Activated T-cell treated with anti-CD3 and anti-CD28 coated beads, Interleukin-2, amount 50 U/mL, for 24 hours (primary cell): Measurements from ENCODE around the gene MICOS13.
"Not testable (repeated sequence)": the region's sequence is repeated elsewhere in the genome, so short reads cannot be mapped to it uniquely, and the experiment has no call there.

Experiments
- DNase-seq: peaks from one replicate; pipeline ENCODE4 v3.0.0-alpha.2; 2020
- H3K27ac Mint-ChIP-seq: 2 replicates; pipeline ENCODE4 v1.8.0; 2020; ENCODE audit warnings: mild to moderate bottlenecking, mixed read lengths
- H3K27me3 Mint-ChIP-seq: 2 replicates; pipeline ENCODE4 v1.8.0; 2020; ENCODE audit warnings: mixed read lengths
- H3K36me3 Mint-ChIP-seq: 2 replicates; pipeline ENCODE4 v1.8.0; 2020; ENCODE audit warnings: low read depth, mixed read lengths
- H3K4me1 Mint-ChIP-seq: 2 replicates; pipeline ENCODE4 v1.8.0; 2020; ENCODE audit warnings: low read depth, mixed read lengths
- H3K4me3 Mint-ChIP-seq: 2 replicates; pipeline ENCODE4 v1.8.0; 2020; ENCODE audit warnings: mild to moderate bottlenecking, moderate library complexity, mixed read lengths
- H3K9me3 Mint-ChIP-seq: 2 replicates; pipeline ENCODE4 v1.8.0; 2020; ENCODE audit warnings: mixed read lengths

Gene MICOS13

GRCh38 chr19:5694956-5695648, 14.8 kb upstream of the MICOS13 start:
- peaks cover 89% of the 10 kb centered on the region for H3K36me3 Mint-ChIP-seq
- no peaks in the 10 kb centered on the region for H3K9me3 Mint-ChIP-seq
- peaks cover 16% of the 10 kb centered on the region for H3K4me1 Mint-ChIP-seq
- no peaks in the 10 kb centered on the region for H3K27me3 Mint-ChIP-seq
- no peak for DNase-seq
- H3K4me3 Mint-ChIP-seq: peak overlapping the region; percentile 51
- peak overlapping the region; percentile 98 for H3K27ac Mint-ChIP-seq

- H3K27me3 Mint-ChIP-seq: no peaks in the 10 kb centered on the region
- H3K4me3 Mint-ChIP-seq: peak overlapping the region; percentile 97
- H3K27ac Mint-ChIP-seq: peak overlapping the region; percentile 98
- H3K36me3 Mint-ChIP-seq: peaks cover 87% of the 10 kb centered on the region
- H3K9me3 Mint-ChIP-seq: no peaks in the 10 kb centered on the region
- DNase-seq: no peak
- peaks cover 20% of the 10 kb centered on the region for H3K4me1 Mint-ChIP-seq
Observed at GRCh38 chr19:5694167-5694955, 14.0 kb upstream of the MICOS13 start.

GRCh38 chr19:5693195-5694166, 13.2 kb upstream of the MICOS13 start:
- Mint-ChIP-seq H3K27ac (peak overlapping the region; percentile 98), H3K36me3 (peaks cover 79% of the 10 kb centered on the region), H3K27me3 (no peaks in the 10 kb centered on the region), H3K9me3 (no peaks in the 10 kb centered on the region), H3K4me3 (peak overlapping the region; percentile 97), H3K4me1 (peaks cover 23% of the 10 kb centered on the region)
- DNase-seq: peak; percentile 63

GRCh38 chr19:5692723-5693194, 12.4 kb upstream of the MICOS13 start:
- Mint-ChIP-seq H3K4me1 (peaks cover 29% of the 10 kb centered on the region), H3K36me3 (peaks cover 72% of the 10 kb centered on the region)
- DNase-seq: peak; percentile 55

GRCh38 chr19:5691822-5692722, 11.8 kb upstream of the MICOS13 start:
- Mint-ChIP-seq H3K4me3 (peak overlapping the region; percentile 97), H3K4me1 (peaks cover 30% of the 10 kb centered on the region), H3K27me3 (no peaks in the 10 kb centered on the region), H3K27ac (peak overlapping the region; percentile 98), H3K36me3 (peaks cover 67% of the 10 kb centered on the region), H3K9me3 (no peaks in the 10 kb centered on the region)
- DNase-seq: peak; percentile 64

More at GRCh38 chr19:5692723-5693194, 12.4 kb upstream of the MICOS13 start:
- peak overlapping the region; percentile 97 for H3K4me3 Mint-ChIP-seq
- H3K27ac Mint-ChIP-seq: peak overlapping the region; percentile 98
- no peaks in the 10 kb centered on the region for H3K27me3 Mint-ChIP-seq
- H3K9me3 Mint-ChIP-seq: no peaks in the 10 kb centered on the region

GRCh38 chr19:5690955-5691821, 10.9 kb upstream of the MICOS13 start:
- Mint-ChIP-seq H3K36me3 (peaks cover 60% of the 10 kb centered on the region), H3K9me3 (no peaks in the 10 kb centered on the region), H3K27me3 (no peaks in the 10 kb centered on the region), H3K4me1 (peaks cover 35% of the 10 kb centered on the region), H3K4me3 (peak overlapping the region; percentile 97), H3K27ac (peak overlapping the region; percentile 98)
- DNase-seq: peak; percentile 79

GRCh38 chr19:5690125-5690954, 10.0 kb upstream of the MICOS13 start, which contains the start of gene RPL36:
Gene RPL36, plus strand, starts transcription at chr19:5690295. Its CDS starts 213 bp downstream, at chr19:5690508.
- no peaks in the 10 kb centered on the region for H3K9me3 Mint-ChIP-seq
- no peaks in the 10 kb centered on the region for H3K27me3 Mint-ChIP-seq
- DNase-seq: peak; percentile 100
- peaks cover 53% of the 10 kb centered on the region for H3K36me3 Mint-ChIP-seq
- H3K27ac Mint-ChIP-seq: peak within 1 kb of the TSS; percentile 98
- H3K4me3 Mint-ChIP-seq: peak within 1 kb of the TSS; percentile 97
- peaks cover 40% of the 10 kb centered on the region for H3K4me1 Mint-ChIP-seq

- not testable (repeated sequence) for H3K9me3 Mint-ChIP-seq, H3K27me3 Mint-ChIP-seq, DNase-seq
- peaks cover 35% of the 10 kb centered on the region for H3K4me1 Mint-ChIP-seq
- peak overlapping the region; percentile 39 for H3K4me3 Mint-ChIP-seq
- peaks cover 34% of the 10 kb centered on the region for H3K36me3 Mint-ChIP-seq
- peak overlapping the region; percentile 76 for H3K27ac Mint-ChIP-seq
Observed at GRCh38 chr19:5688262-5688881, 8.1 kb upstream of the MICOS13 start.

GRCh38 chr19:5687360-5688198, 7.3 kb upstream of the MICOS13 start:
- Mint-ChIP-seq H3K36me3 (peaks cover 26% of the 10 kb centered on the region), H3K4me1 (peaks cover 36% of the 10 kb centered on the region), H3K9me3 (no peaks in the 10 kb centered on the region), H3K27me3 (no peaks in the 10 kb centered on the region), H3K4me3 (peak overlapping the region; percentile 71), H3K27ac (peak overlapping the region; percentile 76)
- DNase-seq: no peak

GRCh38 chr19:5686647-5687359, 6.5 kb upstream of the MICOS13 start:
- peak overlapping the region; percentile 71 for H3K4me3 Mint-ChIP-seq

More at GRCh38 chr19:5686647-5687359, 6.5 kb upstream of the MICOS13 start:
- Mint-ChIP-seq H3K4me1 (peaks cover 33% of the 10 kb centered on the region), H3K36me3 (peaks cover 19% of the 10 kb centered on the region), H3K27me3 (no peaks in the 10 kb centered on the region), H3K27ac (peak overlapping the region; percentile 91), H3K9me3 (no peaks in the 10 kb centered on the region)
- DNase-seq: peak; percentile 100
